Effector CD4-positive, alpha-beta T cell (primary cell): Measurements from ENCODE around the gene RGL4.

Source experiments
- DNase-seq: peaks from one replicate; pipeline ENCODE4 v3.0.0-alpha.2; 2020

The RGL4 gene

GRCh38 chr22:23744485-23744884 lies 53.7 kb downstream of the RGL4 start:
- DNase-seq = no peak

- DNase-seq = no peak
These were observed 55.0 kb downstream of the RGL4 start for GRCh38 chr22:23745791-23746190.
